Measurements from ENCODE around the gene DYRK4. TPM values are rescaled to one million over a fixed set of nuclear protein-coding genes. Genes with fewer than 3 reads are reported as not detected.

DYRK4 gene
- total RNA-seq, 1 experiment from 2014 or later = 13.3 TPM

- H3K4me1 ChIP-seq (ENCODE audit: control insufficient read depth, insufficient read depth, low read length) = no peaks in the 10 kb centered on the region
- H3K27ac ChIP-seq (ENCODE audit: low read length) = no peak overlapping the region
- ATAC-seq = no peak
- in situ Hi-C loops (cut with HindIII; ENCODE audit: low pct_unique_long_range_greater_than_20kb, low sequenced_read_pairs) (no loop called here), intact Hi-C loops (cut with micrococcal nuclease; ENCODE audit: unreplicated experiment) (no loop called here)
- no peaks in the 10 kb centered on the region for H3K27me3 ChIP-seq (ENCODE audit: control insufficient read depth, insufficient read depth, low read length)
- POLR2A ChIA-PET = no interaction called here
- TF ChIP-seq CTCF (IDR thresholded peaks at IDR 0.05) (no peak), TCF7L2 (IDR thresholded peaks at IDR 0.05; ENCODE audit: low read depth, low read length) (no peak), POLR2AphosphoS5 (IDR thresholded peaks at IDR 0.05; ENCODE audit: low read depth, low read length) (no peak), REST (IDR thresholded peaks at IDR 0.05; ENCODE audit: insufficient read depth in 1 of 2, low read depth in 2 of 2, low read length in 1 of 2) (no peak), SIN3A (IDR thresholded peaks at IDR 0.05; ENCODE audit: borderline replicate concordance, insufficient read depth, low read depth, low read length) (no peak)
- CTCF ChIA-PET = interaction anchor here (0.5 kb wide), 1 partner anchor 176 kb away, joined by 4 read pairs; no protein-coding TSS in a partner anchor
- no peak overlapping the region for H3K4me3 ChIP-seq (ENCODE audit: low read depth in 2 of 2, low read length in 2 of 2)
- H3K9me3 ChIP-seq (ENCODE audit: control insufficient read depth, insufficient read depth, low read depth, low read length) = no peaks in the 10 kb centered on the region
- no peak for DNase-seq (ENCODE audit: low read depth, low spot score)
- BruUV-seq (replicated peaks) = no TSS peak
- no peaks in the 10 kb centered on the region for H3K36me3 ChIP-seq (ENCODE audit: control insufficient read depth, insufficient read depth, low read length)
Measured at GRCh38 chr12:4564818-4565217, 2.8 kb downstream of the DYRK4 start.

- H3K27ac ChIP-seq (ENCODE audit: low read length) = no peak overlapping the region
- in situ Hi-C loops (cut with HindIII; ENCODE audit: low pct_unique_long_range_greater_than_20kb, low sequenced_read_pairs) (no loop called here), intact Hi-C loops (cut with micrococcal nuclease; ENCODE audit: unreplicated experiment) (no loop called here)
- BruUV-seq (replicated peaks) = no TSS peak
- TF ChIP-seq REST (IDR thresholded peaks at IDR 0.05; ENCODE audit: insufficient read depth in 1 of 2, low read depth in 2 of 2, low read length in 1 of 2) (no peak), CTCF (IDR thresholded peaks at IDR 0.05) (no peak), SIN3A (IDR thresholded peaks at IDR 0.05; ENCODE audit: borderline replicate concordance, insufficient read depth, low read depth, low read length) (no peak), POLR2AphosphoS5 (IDR thresholded peaks at IDR 0.05; ENCODE audit: low read depth, low read length) (no peak), TCF7L2 (IDR thresholded peaks at IDR 0.05; ENCODE audit: low read depth, low read length) (no peak)
- ATAC-seq = no peak
- ChIA-PET CTCF (no interaction called here), POLR2A (no interaction called here)
- no peaks in the 10 kb centered on the region for H3K9me3 ChIP-seq (ENCODE audit: control insufficient read depth, insufficient read depth, low read depth, low read length)
- DNase-seq (ENCODE audit: low read depth, low spot score) = no peak
- no peaks in the 10 kb centered on the region for H3K36me3 ChIP-seq (ENCODE audit: control insufficient read depth, insufficient read depth, low read length)
- H3K27me3 ChIP-seq (ENCODE audit: control insufficient read depth, insufficient read depth, low read length) = no peaks in the 10 kb centered on the region
- no peaks in the 10 kb centered on the region for H3K4me1 ChIP-seq (ENCODE audit: control insufficient read depth, insufficient read depth, low read length)
- no peak overlapping the region for H3K4me3 ChIP-seq (ENCODE audit: low read depth in 2 of 2, low read length in 2 of 2)
Measured at GRCh38 chr12:4566474-4566873, 4.5 kb downstream of the DYRK4 start.

Measured in Panc1 (cell line).